H9 (cell line): Measurements from ENCODE around the gene ANKRD13B. TPM values are rescaled to one million over a fixed set of nuclear protein-coding genes. Genes with fewer than 3 reads are reported as not detected.

Experiments used
- DNase-seq: peaks from one replicate; pipeline ENCODE4 v3.0.0-alpha.2; 2017
- H2AFZ ChIP-seq: one replicate; pipeline ENCODE4 v1.6.1; 2013; ENCODE audit warnings: mild to moderate bottlenecking, low read length, control low read depth, moderate library complexity
- H2AK5ac ChIP-seq: 2 replicates; pipeline ENCODE4 v1.6.1; 2013; ENCODE audit warnings: low read length, control low read depth, mixed read lengths; ENCODE audit not compliant: insufficient read length
- H2BK120ac ChIP-seq: one replicate; pipeline ENCODE4 v1.6.1; 2013; ENCODE audit warnings: low read depth, mild to moderate bottlenecking, low read length, control low read depth, inconsistent platforms; ENCODE audit not compliant: poor library complexity, severe bottlenecking
- H2BK12ac ChIP-seq: 2 replicates; pipeline ENCODE4 v1.6.1; 2013; ENCODE audit warnings: low read length, control low read depth, mixed read lengths, low read depth; ENCODE audit not compliant: insufficient read length
- H2BK15ac ChIP-seq: 2 replicates; pipeline ENCODE4 v1.6.1; 2013; ENCODE audit warnings: low read depth, low read length, control low read depth
- H2BK20ac ChIP-seq: one replicate; pipeline ENCODE4 v1.6.1; 2013; ENCODE audit warnings: low read depth, mild to moderate bottlenecking, low read length, control low read depth, inconsistent platforms; ENCODE audit not compliant: poor library complexity, severe bottlenecking
- H2BK5ac ChIP-seq: 2 replicates; pipeline ENCODE4 v1.6.1; 2013; ENCODE audit warnings: low read length, control low read depth, mixed read lengths; ENCODE audit not compliant: insufficient read length
- H3K14ac ChIP-seq: 2 replicates; pipeline ENCODE4 v1.6.1; 2013; ENCODE audit warnings: low read length, control low read depth; ENCODE audit not compliant: insufficient read depth
- H3K18ac ChIP-seq: 2 replicates; pipeline ENCODE4 v1.6.1; 2013; ENCODE audit warnings: low read depth, mild to moderate bottlenecking, mixed read lengths, low read length, control low read depth; ENCODE audit not compliant: insufficient read length
- H3K23ac ChIP-seq: 2 replicates; pipeline ENCODE4 v1.6.1; 2013; ENCODE audit warnings: low read length, control low read depth, mixed read lengths, low read depth; ENCODE audit not compliant: insufficient read length
- H3K23me2 ChIP-seq: 2 replicates; pipeline ENCODE4 v1.6.1; 2013; ENCODE audit warnings: low read depth, mild to moderate bottlenecking, mixed read lengths, low read length, control low read depth; ENCODE audit not compliant: insufficient read length, poor library complexity, severe bottlenecking
- H3K27ac ChIP-seq: 2 replicates; pipeline ENCODE4 v1.5.1; 2013; ENCODE audit warnings: low read length, control low read depth, mixed read lengths, low read depth; ENCODE audit not compliant: insufficient read length
- H3K27me3 ChIP-seq: 2 replicates; pipeline ENCODE4 v1.6.1; 2013; ENCODE audit warnings: low read length, control low read depth, inconsistent platforms; ENCODE audit not compliant: insufficient read depth
- H3K4ac ChIP-seq: 2 replicates; pipeline ENCODE4 v1.6.1; 2013; ENCODE audit warnings: low read depth, mild to moderate bottlenecking, control low read depth, inconsistent platforms, low read length, moderate library complexity
- H3K4me1 ChIP-seq: 2 replicates; pipeline ENCODE4 v1.6.1; 2013; ENCODE audit warnings: low read length, control low read depth, inconsistent platforms; ENCODE audit not compliant: insufficient read depth
- H3K4me2 ChIP-seq: 2 replicates; pipeline ENCODE4 v1.6.1; 2013; ENCODE audit warnings: low read length, control low read depth, mixed read lengths; ENCODE audit not compliant: insufficient read length, insufficient read depth
- H3K56ac ChIP-seq: 2 replicates; pipeline ENCODE4 v1.6.1; 2013; ENCODE audit warnings: low read depth, mild to moderate bottlenecking, mixed read lengths, low read length, control low read depth; ENCODE audit not compliant: insufficient read length
- H3K79me1 ChIP-seq: 2 replicates; pipeline ENCODE4 v1.6.1; 2013; ENCODE audit warnings: low read depth, mild to moderate bottlenecking, moderate library complexity, low read length, control low read depth, inconsistent platforms; ENCODE audit not compliant: insufficient read depth, poor library complexity, severe bottlenecking
- H3K79me2 ChIP-seq: 2 replicates; pipeline ENCODE4 v1.6.1; 2013; ENCODE audit warnings: low read length, control low read depth, inconsistent platforms; ENCODE audit not compliant: insufficient read depth
- H3K9ac ChIP-seq: 2 replicates; pipeline ENCODE4 v1.6.1; 2013; ENCODE audit warnings: low read length, control low read depth, mixed read lengths; ENCODE audit not compliant: insufficient read length; ENCODE audit errors: extremely low read depth
- H3K9me3 ChIP-seq: one replicate; pipeline ENCODE4 v1.6.1; 2013; ENCODE audit warnings: low read depth, low read length, inconsistent platforms; ENCODE audit not compliant: control insufficient read depth
- H3T11ph ChIP-seq: one replicate; pipeline ENCODE4 v1.6.1; 2013; ENCODE audit warnings: mild to moderate bottlenecking, low read length, control low read depth, inconsistent platforms
- H4K20me1 ChIP-seq: one replicate; pipeline ENCODE4 v1.6.1; 2013; ENCODE audit not compliant: control insufficient read depth, insufficient read length, insufficient read depth
- H4K5ac ChIP-seq: 2 replicates; pipeline ENCODE4 v1.6.1; 2013; ENCODE audit warnings: low read depth, mild to moderate bottlenecking, mixed read lengths, low read length, control low read depth; ENCODE audit not compliant: insufficient read length
- H4K8ac ChIP-seq: replicated peaks from 2 replicates; pipeline ENCODE4 v1.6.1; 2013; ENCODE audit warnings: low read length, control low read depth, mixed read lengths, low read depth; ENCODE audit not compliant: insufficient read length
- H4K91ac ChIP-seq: 2 replicates; pipeline ENCODE4 v1.6.1; 2013; ENCODE audit warnings: low read depth, mild to moderate bottlenecking, moderate library complexity, mixed read lengths, low read length, control low read depth; ENCODE audit not compliant: insufficient read length
- H3K27ac Mint-ChIP-seq, 3 experiments: 2 replicates in 2 of 3; 3 replicates in 1 of 3; pipeline ENCODE4 v1.8.0; 2020 to 2021; ENCODE audit warnings: mixed read lengths in 3 of 3, mild to moderate bottlenecking in 1 of 3, moderate library complexity in 1 of 3
- H3K27me3 Mint-ChIP-seq: 2 replicates; pipeline ENCODE4 v1.8.0; 2021; ENCODE audit warnings: low read depth, mild to moderate bottlenecking, moderate library complexity, mixed read lengths
- H3K36me3 Mint-ChIP-seq, 3 experiments: 2 replicates in 2 of 3; 3 replicates in 1 of 3; pipeline ENCODE4 v1.8.0; 2020 to 2021; ENCODE audit warnings: low read depth in 3 of 3, mixed read lengths in 3 of 3; ENCODE audit not compliant: insufficient read depth in 1 of 3
- H3K4me1 Mint-ChIP-seq, 2 experiments: 2 replicates each; pipeline ENCODE4 v1.8.0; 2020; ENCODE audit warnings: mixed read lengths in 2 of 2
- H3K4me3 Mint-ChIP-seq, 2 experiments: 2 replicates in 1 of 2; 3 replicates in 1 of 2; pipeline ENCODE4 v1.8.0; 2020 to 2021; ENCODE audit warnings: mild to moderate bottlenecking in 2 of 2, mixed read lengths in 2 of 2, moderate library complexity in 1 of 2
- H3K9me3 Mint-ChIP-seq, 2 experiments: 2 replicates in 1 of 2; 3 replicates in 1 of 2; pipeline ENCODE4 v1.8.0; 2020; ENCODE audit warnings: mild to moderate bottlenecking in 2 of 2, mixed read lengths in 2 of 2, moderate library complexity in 1 of 2
- CTCF ChIP-seq: fragments of 200-600 bp; sonication (generic); conservative IDR thresholded peaks from 3 replicates; pipeline ENCODE4 v1.8.0; 2021; ENCODE audit warnings: antibody characterized with exemption, mild to moderate bottlenecking
- WGBS: extraction: QIAGEN DNeasy Blood & Tissue Kit; methylation state at CpG from one replicate; pipeline ENCODE4 v1.1.7; 2013; ENCODE audit warnings: missing lambda C conversion rate, low lambda C conversion rate, mixed read lengths; ENCODE audit not compliant: insufficient read length; ENCODE audit errors: extremely low coverage; 5-methylcytosine and 5-hydroxymethylcytosine counted together
- total RNA-seq: library from RNA; stranded (reverse); gene quantifications from 2 replicates; pipeline ENCODE4 v1.2.1, GENCODE V29; 2021

Gene ANKRD13B
- total RNA-seq, 1 experiment from 2014 or later, result 24.2 TPM

- H3K4ac ChIP-seq, result no peak overlapping the region
- Mint-ChIP-seq H3K27ac (peak overlapping the region in 2 of 3 experiments; percentile 47 to 88; a peak in 3 of 7 replicates), H3K9me3 (no peaks in the 10 kb centered on the region; a peak in 1 of 5 replicates), H3K36me3 (peaks cover 0 to 7% (median 5%) of the 10 kb centered on the region in 3 experiments; a peak in 5 of 7 replicates), H3K4me1 (peaks cover 13 to 16% of the 10 kb centered on the region in 2 experiments), H3K27me3 (peaks cover 51% of the 10 kb centered on the region), H3K4me3 (peak overlapping the region; percentile 81 to 90)
- H2BK20ac ChIP-seq, result no peak overlapping the region
- no peak overlapping the region for H3K27ac ChIP-seq
- H3K9me3 ChIP-seq, result no peaks in the 10 kb centered on the region
- no peak overlapping the region for H4K5ac ChIP-seq
- no peak overlapping the region for H2BK5ac ChIP-seq
- peaks cover 23% of the 10 kb centered on the region for H3K23me2 ChIP-seq
- H2BK15ac ChIP-seq, result no peak overlapping the region
- no peaks in the 10 kb centered on the region for H3K4me1 ChIP-seq
- H2AFZ ChIP-seq, result no peak overlapping the region
- H3K14ac ChIP-seq, result no peak overlapping the region
- H3K18ac ChIP-seq, result no peak overlapping the region
- no peak overlapping the region for H4K91ac ChIP-seq
- H3K56ac ChIP-seq, result no peak overlapping the region
- H3K79me2 ChIP-seq, result no peaks in the 10 kb centered on the region
- H3T11ph ChIP-seq, result no peak overlapping the region
- TF ChIP-seq CTCF, result peak; percentile 25; the same call in 1 of the 3 replicates
- WGBS, result no CpG with 5 or more reads among the region's 63 CpGs
- no peaks in the 10 kb centered on the region for H3K79me1 ChIP-seq
- H3K27me3 ChIP-seq, result peaks cover 8% of the 10 kb centered on the region; the same call in 1 of the 2 replicates
- H2BK12ac ChIP-seq, result no peak overlapping the region
- H3K9ac ChIP-seq, result peak overlapping the region; percentile 27
- H4K20me1 ChIP-seq, result no peaks in the 10 kb centered on the region
- H4K8ac ChIP-seq, result no peak overlapping the region
- no peak overlapping the region for H2AK5ac ChIP-seq
- no peak overlapping the region for H2BK120ac ChIP-seq
- peak; percentile 83 for DNase-seq
- no peak overlapping the region for H3K23ac ChIP-seq
- peak overlapping the region; percentile 64 for H3K4me2 ChIP-seq
Measured at GRCh38 chr17:29567554-29568330, 25.2 kb upstream of the ANKRD13B start.
